Tibial nerve (tissue), 4 donors: ENCODE measurements around the gene QRFP. TPM values are rescaled to one million over a fixed set of nuclear protein-coding genes. Genes with fewer than 3 reads are reported as not detected.

Experiments used
- DNase-seq, 2 donors: peaks; one replicate each; pipeline ENCODE4 v3.0.0-alpha.2; 2019; ENCODE audit warnings: low spot score in 2 of 2
- H3K27ac ChIP-seq, 4 donors: fragments of 200-600 bp; sonication (generic) in 3 of 4; one replicate each; pipeline ENCODE4 v1.5.1; 2017 to 2019; ENCODE audit warnings: mild to moderate bottlenecking in 1 of 4
- H3K27me3 ChIP-seq, 2 donors: fragments of 200-600 bp; sonication (generic) in 1 of 2; one replicate each; pipeline versions ENCODE4 v1.5.1 to v1.6.0; 2017 to 2019
- H3K36me3 ChIP-seq, 3 donors: fragments of 200-600 bp; sonication (generic); one replicate each; pipeline ENCODE4 v1.5.1; 2018 to 2019
- H3K4me1 ChIP-seq, 4 donors: fragments of 200-600 bp; sonication (generic) in 3 of 4; one replicate each; pipeline ENCODE4 v1.5.1; 2017 to 2019
- H3K4me3 ChIP-seq, 4 donors: fragments of 200-600 bp; sonication (generic) in 3 of 4; one replicate each; pipeline ENCODE4 v1.5.1; 2017 to 2019; ENCODE audit warnings: mild to moderate bottlenecking in 1 of 4, moderate library complexity in 1 of 4
- H3K9me3 ChIP-seq, 4 donors: fragments of 200-600 bp; sonication (generic) in 3 of 4; one replicate each; pipeline ENCODE4 v1.5.1; 2017 to 2019
- CTCF ChIP-seq, 5 experiments: fragments of 200-600 bp in 3 of 5; fragments of 450-650 bp in 2 of 5; sonication (generic) in 3 of 5; IDR thresholded peaks; one replicate each; pipeline ENCODE4 v1.5.1; 2016 to 2019; ENCODE audit warnings: antibody characterized with exemption in 5 of 5, mild to moderate bottlenecking in 3 of 5, moderate library complexity in 2 of 5
- EP300 ChIP-seq, 2 donors: sonication (generic); formaldehyde crosslinking; IDR thresholded peaks; one replicate each; pipeline ENCODE4 v1.6.1; 2017; ENCODE audit warnings: antibody characterized with exemption in 2 of 2, mild to moderate bottlenecking in 1 of 2
- POLR2A ChIP-seq, 2 donors: fragments of 450-650 bp; IDR thresholded peaks; one replicate each; pipeline ENCODE4 v1.6.1; 2017; ENCODE audit warnings: antibody characterized with exemption in 2 of 2, mild to moderate bottlenecking in 2 of 2, moderate library complexity in 2 of 2
- WGBS, 2 donors: methylation state at CpG; one replicate each; pipeline ENCODE4 v1.1.5; 2018; 5-methylcytosine and 5-hydroxymethylcytosine counted together
- total RNA-seq, 4 donors: library from RNA; depleted of rRNA; stranded (reverse); fragments of >200 nt; gene quantifications; one replicate each; pipeline ENCODE4 v1.1.0, GENCODE V29; 2016

Gene QRFP
- total RNA-seq, 4 donors from 2014 or later: not detected

GRCh38 chr9:130942679-130943078, 46.1 kb upstream of the QRFP start:
- no peak overlapping the region for H3K27ac ChIP-seq
- peaks cover 0 to 34% (median 14%) of the 10 kb centered on the region in 4 donors for H3K4me1 ChIP-seq
- no peak for DNase-seq
- TF ChIP-seq EP300 (IDR thresholded peaks at IDR 0.05) (no peak), CTCF (IDR thresholded peaks at IDR 0.05) (no peak), POLR2A (IDR thresholded peaks at IDR 0.05) (no peak)
- no peaks in the 10 kb centered on the region for H3K9me3 ChIP-seq
- no peak overlapping the region for H3K4me3 ChIP-seq
- WGBS, 2 donors: 77 to 79% methylated on average over 10 of the region's 10 CpGs
- H3K36me3 ChIP-seq: no peaks in the 10 kb centered on the region
- H3K27me3 ChIP-seq: peaks cover 2 to 51% of the 10 kb centered on the region in 2 donors

GRCh38 chr9:130942084-130942483, 45.5 kb upstream of the QRFP start:
- WGBS, 2 donors: 84 to 87% methylated on average over 6 of the region's 6 CpGs
- Histone ChIP-seq H3K27ac (no peak overlapping the region), H3K27me3 (peaks cover 2 to 56% of the 10 kb centered on the region in 2 donors), H3K36me3 (no peaks in the 10 kb centered on the region), H3K9me3 (no peaks in the 10 kb centered on the region), H3K4me1 (peaks cover 0 to 34% (median 14%) of the 10 kb centered on the region in 4 donors), H3K4me3 (no peak overlapping the region)
- no peak for TF ChIP-seq EP300 (IDR thresholded peaks at IDR 0.05)
- TF ChIP-seq CTCF (IDR thresholded peaks at IDR 0.05): no peak
- TF ChIP-seq POLR2A (IDR thresholded peaks at IDR 0.05): no peak
- no peak for DNase-seq

GRCh38 chr9:130940693-130941576, 44.3 kb upstream of the QRFP start:
- no peaks in the 10 kb centered on the region for H3K36me3 ChIP-seq
- DNase-seq: peak; percentile 34 to 68
- 5 to 6% methylated on average over 34 to 35 of the region's 36 CpGs for WGBS, 2 donors
- H3K4me3 ChIP-seq: no peak overlapping the region
- peaks cover 2 to 67% of the 10 kb centered on the region in 2 donors for H3K27me3 ChIP-seq
- peaks cover 0 to 34% (median 14%) of the 10 kb centered on the region in 4 donors for H3K4me1 ChIP-seq
- H3K27ac ChIP-seq: no peak overlapping the region
- no peaks in the 10 kb centered on the region for H3K9me3 ChIP-seq
- TF ChIP-seq EP300 (IDR thresholded peaks at IDR 0.05): no peak
- TF ChIP-seq CTCF (IDR thresholded peaks at IDR 0.05): peak; percentile 79 to 90 (median 84)

- Histone ChIP-seq H3K27me3 (peaks cover 2 to 75% of the 10 kb centered on the region in 2 donors), H3K27ac (no peak overlapping the region), H3K4me1 (peaks cover 0 to 34% (median 14%) of the 10 kb centered on the region in 4 donors), H3K36me3 (no peaks in the 10 kb centered on the region), H3K4me3 (peak overlapping the region in 1 of 4 donors; percentile 47), H3K9me3 (no peaks in the 10 kb centered on the region)
- no peak for DNase-seq
- no peak for TF ChIP-seq EP300 (IDR thresholded peaks at IDR 0.05)
- TF ChIP-seq POLR2A (IDR thresholded peaks at IDR 0.05): no peak
- no peak for TF ChIP-seq CTCF (IDR thresholded peaks at IDR 0.05)
- 2 to 3% methylated on average over 20 to 25 of the region's 32 CpGs for WGBS, 2 donors
Measured at GRCh38 chr9:130940027-130940549, 43.5 kb upstream of the QRFP start.
